GM18502 (cell line): ENCODE data around the gene MIER3.
"Not testable (repeated sequence)": the region's sequence is repeated elsewhere in the genome, so short reads cannot be mapped to it uniquely, and the experiment has no call there.

Experiments
- ATAC-seq: cut with Tn5 transposase; IDR thresholded peaks from one replicate; pipeline ENCODE4 v1.9.1; 2021; ENCODE audit warnings: mild to moderate bottlenecking; ENCODE audit not compliant: unreplicated experiment, poor library complexity

The MIER3 gene, protein sequence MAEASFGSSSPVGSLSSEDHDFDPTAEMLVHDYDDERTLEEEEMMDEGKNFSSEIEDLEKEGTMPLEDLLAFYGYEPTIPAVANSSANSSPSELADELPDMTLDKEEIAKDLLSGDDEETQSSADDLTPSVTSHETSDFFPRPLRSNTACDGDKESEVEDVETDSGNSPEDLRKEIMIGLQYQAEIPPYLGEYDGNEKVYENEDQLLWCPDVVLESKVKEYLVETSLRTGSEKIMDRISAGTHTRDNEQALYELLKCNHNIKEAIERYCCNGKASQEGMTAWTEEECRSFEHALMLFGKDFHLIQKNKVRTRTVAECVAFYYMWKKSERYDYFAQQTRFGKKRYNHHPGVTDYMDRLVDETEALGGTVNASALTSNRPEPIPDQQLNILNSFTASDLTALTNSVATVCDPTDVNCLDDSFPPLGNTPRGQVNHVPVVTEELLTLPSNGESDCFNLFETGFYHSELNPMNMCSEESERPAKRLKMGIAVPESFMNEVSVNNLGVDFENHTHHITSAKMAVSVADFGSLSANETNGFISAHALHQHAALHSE

DNA sequence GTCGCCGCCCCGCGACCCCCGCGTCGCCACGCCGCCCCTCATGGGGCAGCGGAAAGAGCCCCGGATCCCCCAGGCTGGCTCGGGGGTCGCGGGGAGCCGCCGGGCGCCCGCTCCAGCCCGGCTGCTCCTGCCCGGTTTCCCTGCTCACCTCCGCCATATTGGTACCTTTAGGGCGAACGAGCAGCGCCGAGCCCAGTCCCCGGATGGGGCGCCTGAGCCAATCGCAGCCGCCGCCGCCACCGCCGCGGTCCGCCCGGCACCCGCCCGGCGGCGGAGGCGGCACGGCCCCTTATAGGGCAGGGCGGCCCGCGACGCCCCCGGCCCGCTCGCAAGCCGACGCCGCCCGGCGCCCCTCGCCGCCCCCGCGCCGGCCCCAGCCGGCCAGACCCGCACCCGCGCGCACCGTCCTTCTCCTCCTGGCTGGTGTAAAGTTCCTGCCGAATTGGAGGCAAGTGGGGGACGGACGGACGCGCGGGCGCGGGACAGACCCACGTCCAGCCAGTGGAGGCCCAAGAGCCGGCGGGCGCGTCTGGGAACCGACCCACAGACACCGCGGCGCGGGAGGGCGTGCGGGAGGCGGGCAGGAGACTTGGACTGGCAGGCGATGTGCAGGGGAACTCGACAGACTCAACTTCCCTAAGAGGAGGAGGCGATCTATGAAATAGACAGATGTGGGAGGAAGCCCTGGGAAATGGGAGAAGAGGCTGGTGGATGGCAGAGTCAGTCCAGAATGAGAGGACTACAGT is at the start of gene MIER3:
MIER3 (minus strand) TSS at position 178 of the 746 bp plus-strand sequence; CDS start at position 157, 21 bp downstream.
- ATAC-seq, result peak; percentile 92

DNA sequence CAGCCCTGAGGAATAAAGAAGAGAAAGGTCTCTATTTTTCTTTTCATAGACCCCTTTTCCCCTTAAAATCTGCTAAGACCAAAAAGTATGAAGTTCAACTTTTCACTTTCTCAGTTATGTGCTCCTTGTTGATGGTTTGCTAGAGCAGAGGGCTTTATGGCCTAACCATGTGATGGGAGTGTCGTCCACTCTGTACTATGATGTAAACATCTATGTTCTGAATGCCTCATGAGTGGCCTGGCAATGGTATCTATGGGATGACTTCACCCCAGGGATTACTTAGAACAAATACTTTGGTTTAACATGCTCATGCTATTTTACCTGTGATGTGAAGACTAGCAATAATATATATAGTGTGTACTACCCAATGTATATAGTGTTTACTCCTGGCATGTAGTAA is 43.7 kb upstream of the MIER3 start:
- ATAC-seq, result no peak

DNA sequence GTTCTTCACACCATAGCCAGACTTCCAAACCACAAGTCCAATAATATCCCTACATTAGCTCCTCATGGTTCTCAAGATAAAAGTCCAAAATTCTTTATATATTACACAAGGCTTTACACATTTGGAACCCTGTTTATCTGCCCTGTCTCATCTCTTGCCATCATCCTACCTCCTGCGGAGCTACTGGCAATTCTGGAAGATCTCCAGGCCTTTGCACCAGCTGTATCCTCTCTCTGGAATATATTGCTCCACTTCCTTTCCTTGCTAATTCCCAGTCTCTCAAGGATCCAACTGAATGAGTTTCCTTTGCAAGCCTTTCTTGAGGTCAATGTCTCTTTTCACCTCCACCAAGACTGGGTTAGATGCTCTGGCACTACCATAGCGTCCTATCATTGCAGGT is 41.3 kb upstream of the MIER3 start:
- ATAC-seq, result no peak

DNA sequence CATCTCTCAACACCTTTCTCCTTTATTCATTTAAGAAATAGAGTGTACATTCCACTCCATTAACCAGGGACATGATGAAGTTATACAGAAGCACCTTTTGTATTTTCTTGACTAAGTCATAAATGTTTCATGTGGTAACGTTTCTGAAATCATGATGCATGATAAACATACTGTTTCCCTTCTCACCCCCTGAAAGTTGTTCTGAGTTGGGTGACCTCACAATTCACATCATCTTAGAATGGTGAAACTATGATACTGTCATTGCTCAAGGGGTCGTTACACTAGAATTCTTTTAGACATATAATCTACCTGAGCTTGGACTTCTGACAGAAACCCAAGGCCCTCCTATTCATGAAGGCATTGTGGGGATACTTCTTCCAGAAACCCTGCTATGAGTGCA is 37.8 kb upstream of the MIER3 start:
- ATAC-seq, result no peak

DNA sequence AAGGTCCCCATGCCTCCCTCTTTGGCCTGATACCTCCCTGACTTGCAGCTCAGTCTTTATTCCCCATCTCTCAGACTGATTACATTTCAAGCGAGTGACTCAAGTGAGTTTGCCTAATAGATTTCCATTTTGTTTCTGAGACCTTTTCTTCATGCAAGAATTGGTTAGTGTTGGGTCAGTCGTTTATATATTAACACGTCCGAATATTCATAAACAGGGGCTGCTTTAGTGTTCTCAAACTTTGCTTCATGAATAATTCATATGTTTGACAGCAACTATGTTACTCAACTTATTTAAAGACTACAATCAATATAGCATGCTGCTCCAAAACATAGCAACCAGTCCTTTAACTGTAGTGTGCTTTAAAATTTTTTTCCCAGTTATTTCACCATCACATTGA is 36.6 kb upstream of the MIER3 start:
- ATAC-seq, result no peak

DNA sequence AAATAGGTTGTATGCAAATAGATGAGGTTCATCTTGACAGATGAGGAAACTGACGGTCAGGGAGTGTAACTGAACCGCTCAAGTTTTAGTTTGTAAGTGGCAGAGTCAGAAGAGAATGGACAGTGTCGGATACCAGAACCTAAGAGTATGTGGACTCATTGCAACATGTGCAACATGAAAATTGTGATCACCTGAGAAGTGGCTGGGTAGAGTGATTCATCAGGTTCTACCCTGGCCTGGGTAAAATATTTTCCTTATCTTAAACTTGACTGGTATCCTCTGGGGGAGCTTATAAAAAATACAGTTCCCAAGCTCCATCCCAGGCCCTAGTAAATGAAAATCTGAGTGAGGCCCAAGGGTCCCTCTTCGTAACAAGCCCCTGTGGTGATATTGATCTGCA is 35.2 kb upstream of the MIER3 start:
- no peak for ATAC-seq

DNA sequence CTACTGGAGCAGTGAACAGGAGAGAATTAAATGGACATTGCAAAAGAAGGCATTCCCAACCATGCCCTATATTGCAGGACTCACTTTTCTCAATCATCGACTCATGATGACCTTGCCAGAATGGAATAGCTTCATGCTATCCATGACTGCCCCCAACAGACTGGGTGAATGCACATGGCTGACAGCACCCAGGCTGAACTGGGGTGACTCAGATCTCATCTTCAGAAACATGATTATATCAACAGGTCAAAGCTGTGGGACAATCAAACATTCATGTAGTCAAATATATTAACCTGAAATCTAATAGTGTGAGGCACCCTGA is 34.7 kb upstream of the MIER3 start:
- ATAC-seq, result peak; percentile 48

DNA sequence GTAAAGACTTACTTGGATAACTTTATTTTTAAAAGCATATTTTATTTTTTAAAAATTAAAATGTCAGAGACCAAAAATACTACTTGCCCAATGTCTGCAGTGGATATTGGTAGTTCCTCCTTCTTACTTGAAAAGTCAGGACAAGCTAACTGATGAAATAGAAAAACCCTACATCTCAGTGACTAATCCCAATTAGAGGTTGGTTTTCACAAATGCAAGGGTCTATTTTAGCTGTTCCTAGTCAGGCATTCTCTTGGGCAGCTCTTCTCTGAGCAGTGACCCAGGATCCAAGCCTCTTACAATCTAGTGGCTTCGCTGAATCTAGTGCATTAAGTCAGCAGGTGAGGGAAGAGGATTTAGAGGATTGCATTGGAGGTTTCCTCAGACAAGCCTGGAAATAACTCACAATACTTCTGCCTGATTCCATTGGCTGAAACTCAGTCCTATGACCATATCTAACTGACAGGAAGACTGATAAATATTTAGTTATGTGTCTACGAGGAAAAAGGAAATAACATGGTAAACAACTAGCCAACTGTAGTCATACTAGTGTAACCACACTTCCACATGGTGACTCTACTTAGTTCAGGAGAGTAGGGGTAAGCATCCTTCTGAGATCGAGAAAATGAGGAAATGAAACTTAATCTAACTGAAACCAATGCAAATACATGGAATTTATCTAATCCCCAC is 34.2 kb upstream of the MIER3 start:
- peak; percentile 68 for ATAC-seq

DNA sequence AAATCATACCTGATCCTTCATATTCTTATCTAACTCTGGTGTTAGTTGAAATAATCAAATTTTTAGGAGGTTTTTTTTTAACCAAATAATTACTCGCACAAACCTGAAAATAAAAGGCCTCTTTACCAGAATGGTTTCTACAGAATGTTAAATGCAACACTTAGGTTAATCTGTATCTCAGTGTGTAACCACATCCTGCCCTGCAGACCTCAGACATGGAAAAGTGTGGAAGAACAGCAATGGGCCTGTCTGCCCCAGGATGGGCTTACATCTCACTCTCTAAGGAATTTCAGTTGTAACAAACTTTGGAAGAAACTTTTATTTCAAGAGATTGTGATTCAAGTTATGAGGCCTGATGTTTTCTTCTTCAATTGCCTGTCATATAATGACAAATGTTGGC is 32.5 kb upstream of the MIER3 start:
- no peak for ATAC-seq

DNA sequence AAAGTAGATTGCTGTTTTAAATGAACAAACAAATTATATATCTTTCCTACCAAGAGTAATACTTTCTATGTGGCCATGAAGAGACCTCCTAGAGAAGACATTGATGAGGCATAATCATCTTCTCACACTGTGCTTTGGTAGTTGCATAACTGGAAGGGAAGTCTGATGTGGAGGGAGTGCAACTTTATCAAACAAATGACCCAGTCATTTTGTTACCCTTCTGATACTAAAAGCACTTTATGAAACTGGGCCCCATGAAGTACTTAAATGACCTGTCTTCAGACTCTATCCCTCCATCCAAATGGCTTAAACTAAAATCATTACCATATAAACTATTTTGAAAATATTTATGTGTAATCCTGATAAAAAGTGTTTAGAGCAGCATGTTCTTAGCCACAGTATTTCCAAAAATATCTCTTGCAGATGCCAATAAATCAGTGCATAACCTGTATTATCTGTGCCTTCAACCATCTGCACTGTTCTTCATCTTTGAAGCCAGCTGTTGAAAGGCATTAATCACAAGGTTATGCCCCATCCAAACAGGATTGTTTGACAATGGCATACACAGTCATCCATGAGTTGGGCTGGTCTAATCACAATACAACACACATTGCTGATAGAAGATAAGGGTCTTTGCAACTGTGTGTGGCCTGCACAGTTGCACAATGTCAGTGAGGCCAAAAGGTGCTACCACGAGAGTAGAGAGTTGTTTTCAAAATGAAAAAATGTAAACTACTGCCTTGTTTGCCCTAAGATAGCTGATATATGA is 31.9 kb upstream of the MIER3 start:
- ATAC-seq, result peak; percentile 67

DNA sequence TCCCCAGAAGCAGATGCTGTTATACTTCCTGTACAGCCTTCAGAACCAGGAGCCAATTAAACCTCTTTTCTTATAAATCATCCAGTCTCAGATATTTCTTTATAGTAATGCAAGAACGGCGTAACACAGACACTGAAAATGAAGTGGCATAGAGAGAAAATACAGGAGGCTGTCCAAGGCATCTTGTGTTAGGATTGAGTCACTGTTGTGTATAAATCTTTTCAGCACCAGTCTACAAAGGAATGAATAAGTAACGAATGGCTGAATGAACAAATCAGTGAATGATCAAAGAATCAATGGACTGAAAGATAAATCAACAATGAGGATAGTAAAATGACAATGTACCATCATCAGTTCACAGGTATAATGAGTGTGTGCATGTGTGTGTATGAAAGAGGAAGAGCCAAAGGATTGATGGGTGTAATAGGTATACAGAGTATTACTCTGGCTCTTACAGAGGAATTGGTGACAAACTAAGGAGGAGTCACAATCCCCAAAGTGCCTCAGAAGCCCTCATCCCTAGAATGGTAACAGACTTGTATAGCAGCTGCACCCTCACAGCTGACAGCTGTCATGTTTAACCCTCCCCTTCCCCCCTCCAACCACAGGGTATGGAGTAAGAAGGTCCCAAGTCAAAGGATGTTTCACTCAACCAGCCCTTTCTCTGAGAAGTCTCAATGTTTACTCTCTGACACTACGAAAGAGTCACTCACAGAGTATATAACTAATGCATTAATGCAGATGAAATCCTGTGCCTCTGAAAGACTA is 29.8 kb upstream of the MIER3 start:
- no peak for ATAC-seq

DNA sequence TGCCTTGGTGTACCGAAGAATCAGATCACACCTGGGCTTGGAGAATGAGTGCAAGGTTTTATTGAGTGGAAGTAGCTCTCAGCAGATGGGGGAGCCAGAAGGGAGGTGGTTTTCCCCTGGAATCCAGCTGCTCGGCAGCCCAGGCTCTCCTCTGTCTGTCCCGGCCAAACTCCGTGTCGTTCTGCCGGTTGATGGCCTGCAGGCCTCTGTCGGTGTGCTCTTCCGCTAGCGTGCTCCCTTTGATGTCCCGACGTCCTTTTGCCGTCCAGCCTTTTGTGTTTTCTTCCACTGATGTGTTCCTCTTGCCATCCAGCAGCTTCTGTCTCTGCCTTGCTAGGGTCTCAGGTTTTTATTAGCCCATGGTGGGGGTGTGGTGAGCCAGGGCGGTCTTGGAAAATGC is 28.0 kb upstream of the MIER3 start:
- ATAC-seq, result no peak

DNA sequence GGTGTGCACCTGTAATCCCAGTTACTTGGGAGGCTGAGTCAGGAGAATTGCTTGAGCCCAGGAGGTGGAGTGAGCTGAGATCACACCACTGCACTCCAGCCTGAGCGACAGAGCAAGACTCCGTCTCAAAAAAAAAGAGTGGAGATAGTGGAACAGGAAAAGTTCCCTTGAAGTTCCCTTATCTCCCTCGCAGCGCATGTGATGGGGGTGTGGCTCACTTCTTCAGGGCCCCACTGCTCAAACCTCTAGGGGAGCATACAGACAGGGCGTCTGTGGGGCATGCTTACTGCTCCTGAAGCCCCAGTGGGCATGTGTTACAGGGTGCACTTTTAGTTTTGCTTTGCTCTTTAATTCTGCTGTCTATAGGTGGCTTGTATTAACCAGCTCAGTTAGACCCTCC is 27.6 kb upstream of the MIER3 start:
- ATAC-seq, result not testable (repeated sequence)

DNA sequence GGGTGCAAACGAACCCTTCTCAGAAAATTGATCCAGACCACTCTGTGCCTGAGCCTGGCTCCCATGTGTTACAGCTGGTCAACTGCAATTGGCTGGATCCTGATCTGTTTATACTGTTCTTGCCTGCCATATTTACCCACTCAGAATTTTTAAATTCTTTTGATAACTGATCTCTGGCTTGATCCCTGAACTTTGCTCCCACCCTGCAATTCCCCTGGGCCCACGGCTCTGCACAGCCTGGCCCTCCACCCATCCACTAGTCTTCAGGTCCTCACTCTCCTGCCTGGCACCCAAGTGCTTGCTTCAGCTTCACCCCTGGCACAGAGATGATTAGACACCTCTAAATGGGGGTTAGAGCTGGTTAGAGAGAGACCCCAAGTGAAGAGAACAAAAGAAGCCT is 25.9 kb upstream of the MIER3 start:
- no peak for ATAC-seq

DNA sequence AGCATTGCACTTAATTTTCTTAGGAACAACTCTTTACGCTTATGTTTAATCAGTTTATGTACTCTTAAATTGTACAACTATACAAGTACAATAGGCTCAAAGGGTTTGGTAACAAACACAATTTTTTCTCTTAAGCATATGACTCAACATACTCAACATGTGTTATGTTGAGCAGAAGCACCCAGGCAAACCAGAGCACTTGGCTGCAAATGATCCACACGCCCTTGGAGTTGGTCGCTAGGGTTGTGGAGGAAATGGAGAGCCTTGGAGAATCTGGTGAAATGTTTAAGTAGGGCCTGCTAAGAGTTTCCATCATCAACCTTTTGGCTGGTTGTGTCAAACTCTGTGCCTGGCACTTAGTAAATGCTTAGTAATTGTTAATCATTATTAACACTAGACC is 25.1 kb upstream of the MIER3 start:
- no peak for ATAC-seq

DNA sequence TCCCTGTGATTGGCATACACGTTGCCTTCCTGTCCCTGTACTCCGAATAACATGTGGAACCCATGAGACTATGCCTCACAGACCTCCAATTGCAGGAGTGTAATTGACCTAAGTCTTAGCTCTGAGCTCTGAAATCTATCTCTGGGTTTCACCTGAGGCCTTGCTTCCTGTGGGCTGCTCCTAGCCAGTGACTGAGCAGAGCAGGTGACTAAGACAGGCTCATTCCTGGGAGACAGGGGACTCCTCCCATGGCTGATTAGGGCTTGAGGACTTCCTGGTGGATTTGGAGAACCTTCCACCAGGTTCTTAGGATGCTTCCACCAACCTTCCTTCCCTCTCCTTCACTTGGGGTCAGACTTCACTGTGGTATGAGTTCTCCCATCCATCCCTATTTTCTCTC is 22.3 kb upstream of the MIER3 start:
- ATAC-seq, result no peak

DNA sequence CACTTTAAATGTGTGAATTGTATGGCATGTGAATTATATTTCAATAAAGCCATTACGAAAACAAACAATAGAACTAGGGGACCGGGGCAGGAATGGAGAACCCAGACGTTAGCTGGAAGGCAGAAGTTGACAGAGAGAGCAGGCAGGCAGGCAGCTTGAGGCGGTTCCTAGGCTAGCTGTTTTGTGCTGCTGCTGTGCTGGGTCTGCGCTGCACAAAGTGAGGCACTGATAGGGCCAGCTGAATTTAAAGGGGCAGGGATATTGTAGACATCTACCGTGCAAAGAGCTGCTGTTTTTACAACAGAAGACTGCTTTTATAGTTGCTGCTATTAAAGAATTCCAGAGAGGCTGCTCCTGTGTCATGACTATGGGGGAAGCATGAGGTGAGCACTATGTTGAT is 21.6 kb upstream of the MIER3 start:
- no peak for ATAC-seq

DNA sequence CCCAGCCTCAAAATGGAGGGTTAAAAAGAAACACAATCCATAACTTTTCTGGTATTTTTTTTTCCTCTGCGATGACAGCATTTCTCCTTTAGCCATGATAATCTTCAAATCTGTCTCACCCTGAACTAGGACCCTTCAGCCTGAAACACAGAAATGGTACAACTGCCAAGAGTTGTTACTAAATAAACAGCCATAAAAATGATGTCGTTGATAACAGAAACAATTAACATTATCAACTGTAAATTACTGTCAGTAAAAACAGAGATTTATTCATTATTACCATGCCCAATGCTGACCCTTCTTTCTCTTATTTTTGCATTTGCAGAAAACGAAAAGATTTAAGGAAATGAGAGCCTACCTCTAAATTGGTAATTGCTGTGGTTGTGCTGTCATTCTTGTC is 19.4 kb upstream of the MIER3 start:
- no peak for ATAC-seq

DNA sequence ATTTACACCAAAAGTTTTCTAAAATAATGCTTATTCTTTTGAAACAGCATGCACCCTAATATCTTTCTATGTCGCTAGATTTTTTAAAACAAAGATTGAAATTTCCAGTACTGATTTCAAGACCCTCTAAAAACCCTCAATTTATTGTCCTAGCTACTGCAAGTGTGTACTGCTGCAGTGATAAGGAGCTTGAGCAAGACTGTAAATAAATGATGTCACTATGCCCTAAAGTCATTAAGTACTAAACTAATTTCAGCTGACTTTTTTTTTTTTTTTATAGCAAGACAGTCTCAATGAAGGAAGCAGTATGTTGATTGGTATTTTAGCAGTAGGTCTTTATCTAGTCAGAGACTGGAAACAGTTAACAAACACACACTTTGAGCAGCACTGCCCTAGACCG is 12.2 kb upstream of the MIER3 start:
- no peak for ATAC-seq

DNA sequence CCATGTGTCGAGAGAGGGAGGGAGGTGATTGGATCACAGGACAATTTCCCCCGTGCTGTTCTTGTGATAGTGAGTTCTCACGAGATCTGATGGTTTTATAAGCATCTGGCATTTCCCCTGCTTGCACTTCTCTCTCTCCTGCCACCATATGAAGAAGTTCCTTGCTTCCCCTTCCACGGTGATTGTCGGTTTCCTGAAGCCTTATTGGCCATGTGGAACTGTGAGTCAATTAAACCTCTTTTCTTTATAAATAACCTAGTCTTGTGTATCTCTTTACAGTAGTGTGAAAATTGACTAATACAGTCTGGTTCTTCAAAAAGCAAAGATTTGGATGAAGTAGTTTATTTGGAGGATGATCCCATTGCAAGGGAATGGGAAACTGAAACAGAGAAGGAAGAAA is 11.3 kb upstream of the MIER3 start:
- no peak for ATAC-seq
